Tibial artery (tissue), 4 donors: ENCODE measurements around the gene NKAPD1.
A peak's percentile ranks its signal among the peaks of the same experiment; 100 is the strongest.
"Not testable (repeated sequence)": the region's sequence is repeated elsewhere in the genome, so short reads cannot be mapped to it uniquely, and the experiment has no call there.

ENCODE experiments used
- DNase-seq, 2 donors: peaks; one replicate each; pipeline ENCODE4 v3.0.0-alpha.2; 2019
- H3K27ac ChIP-seq, 2 donors: fragments of 200-600 bp; sonication (generic) in 1 of 2; 1 replicate in 1 of 2; 2 replicates in 1 of 2; pipeline ENCODE4 v1.5.1; 2018 to 2019; ENCODE audit warnings: mild to moderate bottlenecking in 1 of 2
- H3K27me3 ChIP-seq, 2 donors: fragments of 200-600 bp; sonication (generic) in 1 of 2; one replicate each; pipeline versions ENCODE4 v1.5.1 to v1.6.0; 2016 to 2019
- H3K36me3 ChIP-seq, 3 donors: fragments of 200-600 bp; sonication (generic) in 2 of 3; one replicate each; pipeline ENCODE4 v1.5.1; 2016 to 2019; ENCODE audit warnings: mild to moderate bottlenecking in 2 of 3
- H3K4me1 ChIP-seq, 4 donors: fragments of 200-600 bp; sonication (generic) in 2 of 4; 1 replicate in 3 of 4; 2 replicates in 1 of 4; pipeline ENCODE4 v1.5.1; 2016 to 2019
- H3K4me3 ChIP-seq, 2 donors: fragments of 200-600 bp; sonication (generic) in 1 of 2; 1 replicate in 1 of 2; 2 replicates in 1 of 2; pipeline ENCODE4 v1.5.1; 2018 to 2019; ENCODE audit warnings: mild to moderate bottlenecking in 2 of 2
- H3K9me3 ChIP-seq, 3 donors: fragments of 200-600 bp; sonication (generic) in 1 of 3; one replicate each; pipeline ENCODE4 v1.5.1; 2016 to 2019
- CTCF ChIP-seq, 2 experiments: fragments of 200-600 bp in 1 of 2; fragments of 450-650 bp in 1 of 2; IDR thresholded peaks; one replicate each; pipeline ENCODE4 v1.5.1; 2017 to 2019; ENCODE audit warnings: antibody characterized with exemption in 2 of 2, mild to moderate bottlenecking in 1 of 2, moderate library complexity in 1 of 2
- intact Hi-C: fragments of 100-400 bp; cut with DNase I; formaldehyde crosslinking; loops from one replicate; pipeline ENCODE4 v1.15.0; 2023; ENCODE audit warnings: low total_unique reads

The NKAPD1 gene

GRCh38 chr11:112033902-112034301 lies 40.2 kb upstream of the NKAPD1 start:
- intact Hi-C loops: no loop called here
- H3K27me3 ChIP-seq: no peaks in the 10 kb centered on the region
- H3K9me3 ChIP-seq: no peaks in the 10 kb centered on the region
- no peaks in the 10 kb centered on the region for H3K4me1 ChIP-seq
- no peak overlapping the region for H3K4me3 ChIP-seq
- peaks cover 61 to 77% (median 66%) of the 10 kb centered on the region in 3 donors for H3K36me3 ChIP-seq
- no peak overlapping the region for H3K27ac ChIP-seq
- DNase-seq: no peak
- TF ChIP-seq CTCF (IDR thresholded peaks at IDR 0.05): no peak

- peaks cover 54 to 68% (median 65%) of the 10 kb centered on the region in 3 donors for H3K36me3 ChIP-seq
- no peaks in the 10 kb centered on the region for H3K27me3 ChIP-seq
- no peak for DNase-seq
- H3K4me1 ChIP-seq: no peaks in the 10 kb centered on the region
- H3K27ac ChIP-seq: no peak overlapping the region
- TF ChIP-seq CTCF (IDR thresholded peaks at IDR 0.05): no peak
- no peak overlapping the region for H3K4me3 ChIP-seq
- H3K9me3 ChIP-seq: no peaks in the 10 kb centered on the region
- intact Hi-C loops: no loop called here
Observed at GRCh38 chr11:112037527-112037926, 36.6 kb upstream of the NKAPD1 start.

GRCh38 chr11:112042161-112042960 lies 31.7 kb upstream of the NKAPD1 start:
- no peak for TF ChIP-seq CTCF (IDR thresholded peaks at IDR 0.05)
- Histone ChIP-seq H3K4me1 (no peaks in the 10 kb centered on the region), H3K9me3 (no peaks in the 10 kb centered on the region), H3K27me3 (no peaks in the 10 kb centered on the region), H3K4me3 (no peak overlapping the region), H3K36me3 (peaks cover 55 to 75% (median 58%) of the 10 kb centered on the region in 3 donors), H3K27ac (no peak overlapping the region)
- intact Hi-C loops: no loop called here
- no peak for DNase-seq

GRCh38 chr11:112042961-112043304 lies 31.2 kb upstream of the NKAPD1 start:
- H3K4me3 ChIP-seq: no peak overlapping the region
- peaks cover 50 to 75% (median 58%) of the 10 kb centered on the region in 3 donors for H3K36me3 ChIP-seq
- no peak for TF ChIP-seq CTCF (IDR thresholded peaks at IDR 0.05)
- no peak overlapping the region for H3K27ac ChIP-seq
- DNase-seq: no peak
- no peaks in the 10 kb centered on the region for H3K27me3 ChIP-seq
- H3K9me3 ChIP-seq: no peaks in the 10 kb centered on the region
- intact Hi-C loops: no loop called here
- no peaks in the 10 kb centered on the region for H3K4me1 ChIP-seq

GRCh38 chr11:112044961-112045360 lies 29.1 kb upstream of the NKAPD1 start:
- peaks cover 0 to 9% (median 0%) of the 10 kb centered on the region in 4 donors for H3K4me1 ChIP-seq
- no peak overlapping the region for H3K4me3 ChIP-seq
- H3K27me3 ChIP-seq: no peaks in the 10 kb centered on the region
- no peak overlapping the region for H3K27ac ChIP-seq
- intact Hi-C loops: loop anchor here (5.0 kb wide), 1 partner anchor 1593 kb away; no protein-coding TSS in a partner anchor
- no peak for TF ChIP-seq CTCF (IDR thresholded peaks at IDR 0.05)
- DNase-seq: no peak
- no peaks in the 10 kb centered on the region for H3K9me3 ChIP-seq
- peaks cover 29 to 57% (median 46%) of the 10 kb centered on the region in 3 donors for H3K36me3 ChIP-seq

GRCh38 chr11:112046647-112047046 lies 27.5 kb upstream of the NKAPD1 start:
- not testable (repeated sequence) for DNase-seq
- H3K36me3 ChIP-seq: peaks cover 26 to 59% (median 48%) of the 10 kb centered on the region in 3 donors
- intact Hi-C loops: loop anchor here (5.0 kb wide), 1 partner anchor 1594 kb away; no protein-coding TSS in a partner anchor

GRCh38 chr11:112048256-112048655 lies 25.8 kb upstream of the NKAPD1 start:
- peak overlapping the region in 1 of 2 donors; percentile 42 for H3K27ac ChIP-seq

More at GRCh38 chr11:112046647-112047046, 27.5 kb upstream of the NKAPD1 start:
- H3K27ac ChIP-seq, H3K4me3 ChIP-seq, H3K9me3 ChIP-seq, H3K4me1 ChIP-seq, H3K27me3 ChIP-seq: not testable (repeated sequence)

More at GRCh38 chr11:112048256-112048655, 25.8 kb upstream of the NKAPD1 start:
- not testable (repeated sequence) for H3K4me3 ChIP-seq, DNase-seq, H3K4me1 ChIP-seq, H3K27me3 ChIP-seq, H3K9me3 ChIP-seq
- H3K36me3 ChIP-seq: peaks cover 39 to 72% (median 64%) of the 10 kb centered on the region in 3 donors
- intact Hi-C loops: loop anchor here (5.0 kb wide), 1 partner anchor 1596 kb away; no protein-coding TSS in a partner anchor
